ENCODE data around the gene SPI1. TPM values are rescaled to one million over a fixed set of nuclear protein-coding genes. Genes with fewer than 3 reads are reported as not detected.

The SPI1 gene
- total and polyA plus RNA-seq, 2 donors (not counting 3 experiments of a cell fraction or from before 2014, with no cell fraction given) = not detected

- no peak for FAIRE-seq
- H3K9ac ChIP-seq (replicated peaks; ENCODE audit: extremely low read depth, insufficient read depth, low read length) = no peak overlapping the region
- no peak overlapping the region for H3K4me3 ChIP-seq (replicated peaks in 1 of 3; ENCODE audit: insufficient read depth in 1 of 3, low read depth in 1 of 3, low read length in 3 of 3)
- DNase-seq (ENCODE audit: low read depth, low spot score) = no peak
- POLR2A ChIA-PET = no interaction called here
- H3K9me3 ChIP-seq (replicated peaks; ENCODE audit: control insufficient read depth, insufficient read depth, low read length) = no peaks in the 10 kb centered on the region
- no peaks in the 10 kb centered on the region for H3K79me2 ChIP-seq (ENCODE audit: control insufficient read depth, insufficient read depth, low read length)
- H4K20me1 ChIP-seq (replicated peaks; ENCODE audit: control insufficient read depth, extremely low read depth, insufficient read depth, low read length) = no peaks in the 10 kb centered on the region
- intact Hi-C loops (cut with micrococcal nuclease) (no loop called here), dilution Hi-C loops (cut with MboI; ENCODE audit: extremely low pct_ligation_motif_present, low sequenced_read_pairs) (no loop called here)
- H3K4me2 ChIP-seq (ENCODE audit: insufficient read depth, low read length) = no peak overlapping the region
- no peak for TF ChIP-seq CTCF (IDR thresholded peaks at IDR 0.05; ENCODE audit: extremely low read depth in 1 of 2, insufficient read depth in 1 of 2, low read depth in 1 of 2, low read length in 2 of 2)
- no peak for TF ChIP-seq JUN (IDR thresholded peaks at IDR 0.05; ENCODE audit: borderline replicate concordance, insufficient read depth, insufficient read length, low read depth)
- TF ChIP-seq POLR2A (IDR thresholded peaks at IDR 0.05; ENCODE audit: low read depth, low read length) = no peak
- TF ChIP-seq MAX (IDR thresholded peaks at IDR 0.05; ENCODE audit: insufficient read depth, insufficient read length) = no peak
- TF ChIP-seq MYC (IDR thresholded peaks at IDR 0.05; ENCODE audit: low read depth, low read length) = no peak
- no peak for TF ChIP-seq EZH2 (IDR thresholded peaks at IDR 0.05; ENCODE audit: borderline replicate concordance, low read depth, low read length, severe bottlenecking)
- no peak for TF ChIP-seq FOS (IDR thresholded peaks at IDR 0.05; ENCODE audit: borderline replicate concordance, insufficient read depth, low read length)
- TF ChIP-seq GATA2 (IDR thresholded peaks at IDR 0.05; ENCODE audit: insufficient read depth, insufficient read length, low read depth, low read length) = no peak
- no peak for TF ChIP-seq POLR2AphosphoS5 (IDR thresholded peaks at IDR 0.05; ENCODE audit: insufficient read depth, low read depth, low read length)
- H3K27me3 ChIP-seq (ENCODE audit: control insufficient read depth in 2 of 2, insufficient read depth in 2 of 2, low read length in 2 of 2) = no peaks in the 10 kb centered on the region
- BruUV-seq (replicated peaks) = no TSS peak
- no peak overlapping the region for H3K27ac ChIP-seq (ENCODE audit: insufficient read depth, low read depth, low read length)
- CTCF ChIA-PET = interaction anchor here (1.1 to 1.5 kb wide), 2 partner anchors 9 to 21 kb away, joined by 3 to 6 read pairs; no protein-coding TSS in a partner anchor
- no peaks in the 10 kb centered on the region for H3K9me1 ChIP-seq (replicated peaks; ENCODE audit: control insufficient read depth, extremely low read depth, insufficient read depth, low read length)
- peaks cover 0 to 2% of the 10 kb centered on the region in 2 experiments for H3K36me3 ChIP-seq (ENCODE audit: control insufficient read depth in 2 of 2, extremely low read depth in 1 of 2, insufficient read depth in 2 of 2, low read length in 2 of 2)
- H3K4me1 ChIP-seq (ENCODE audit: control insufficient read depth, extremely low read depth, insufficient read depth, low read length) = peaks cover 15% of the 10 kb centered on the region
- no peak overlapping the region for H2AFZ ChIP-seq (ENCODE audit: low read depth, low read length)
These were observed 44.4 kb downstream of the SPI1 start for GRCh38 chr11:47333886-47334443.
